ENCODE data around the gene PKIG.

The PKIG gene

DNA sequence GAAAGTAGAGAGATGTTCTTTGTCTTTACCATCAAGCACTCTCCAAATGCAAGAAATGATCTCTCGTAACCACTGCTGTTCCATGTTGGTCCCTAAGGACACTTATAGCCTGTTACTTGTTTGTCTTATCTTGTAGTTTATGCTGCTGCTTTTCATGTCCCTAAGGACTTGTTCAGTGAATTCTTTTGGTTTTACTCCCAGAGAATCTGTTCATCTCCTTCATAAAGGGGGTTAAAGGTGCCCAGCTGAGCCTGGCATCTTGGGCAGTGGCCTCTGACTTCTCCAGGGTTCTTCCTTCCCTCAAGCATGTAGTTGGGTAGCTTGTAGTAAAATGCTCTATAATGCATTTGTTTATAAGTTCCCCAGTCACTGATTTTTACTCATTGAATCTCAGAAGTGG, 864 bp upstream of the PKIG start:
- Histone ChIP-seq H3K27ac (ENCODE audit: low read depth, low read length) (peak overlapping the region; percentile 97), H3K36me3 (ENCODE audit: low read length) (no peaks in the 10 kb centered on the region), H3K4me2 (ENCODE audit: low read depth, low read length, poor library complexity, severe bottlenecking) (peak overlapping the region; percentile 74), H3K9me3 (ENCODE audit: insufficient read depth, low read length) (no peaks in the 10 kb centered on the region), H3K9me2 (replicated peaks; ENCODE audit: insufficient read depth, low read length) (no peaks in the 10 kb centered on the region), H3K79me2 (ENCODE audit: insufficient read depth, low read length) (peaks cover 23% of the 10 kb centered on the region; the same call in 1 of the 2 replicates), H3K27me3 (ENCODE audit: low read length) (no peaks in the 10 kb centered on the region), H4K20me1 (ENCODE audit: low read depth, low read length) (no peaks in the 10 kb centered on the region), H2AFZ (ENCODE audit: low read depth, low read length, severe bottlenecking) (no peak overlapping the region), H3F3A (ENCODE audit: insufficient read depth) (peaks cover 56% of the 10 kb centered on the region), H3K9ac (ENCODE audit: low read length) (peak overlapping the region; percentile 57; the same call in 1 of the 2 replicates), H3K4me3 (ENCODE audit: insufficient read depth, low read length, poor library complexity, severe bottlenecking) (no peak overlapping the region)
- TF ChIP-seq EZH2phosphoT487 (conservative IDR thresholded peaks at IDR 0.05; ENCODE audit: low read length) (no peak), CTCF (IDR thresholded peaks at IDR 0.05; ENCODE audit: insufficient read depth, low read length, poor library complexity, severe bottlenecking) (no peak)

GRCh38 chr20:44583157-44583556, 778 bp downstream of the PKIG start:
- Histone ChIP-seq H4K20me1 (ENCODE audit: low read depth, low read length) (no peaks in the 10 kb centered on the region), H3K36me3 (ENCODE audit: low read length) (no peaks in the 10 kb centered on the region), H3K9me3 (ENCODE audit: insufficient read depth, low read length) (no peaks in the 10 kb centered on the region), H3K27me3 (ENCODE audit: low read length) (no peaks in the 10 kb centered on the region), H2AFZ (ENCODE audit: low read depth, low read length, severe bottlenecking) (no peak overlapping the region), H3K4me3 (ENCODE audit: insufficient read depth, low read length, poor library complexity, severe bottlenecking) (peak overlapping the region; percentile 52), H3F3A (ENCODE audit: insufficient read depth) (peaks cover 66% of the 10 kb centered on the region), H3K9ac (ENCODE audit: low read length) (peak overlapping the region; percentile 57), H3K9me2 (replicated peaks; ENCODE audit: insufficient read depth, low read length) (no peaks in the 10 kb centered on the region), H3K79me2 (ENCODE audit: insufficient read depth, low read length) (peaks cover 26% of the 10 kb centered on the region; the same call in 1 of the 2 replicates), H3K27ac (ENCODE audit: low read depth, low read length) (peak overlapping the region; percentile 97), H3K4me2 (ENCODE audit: low read depth, low read length, poor library complexity, severe bottlenecking) (peak overlapping the region; percentile 74)
- TF ChIP-seq CTCF (IDR thresholded peaks at IDR 0.05; ENCODE audit: insufficient read depth, low read length, poor library complexity, severe bottlenecking) (no peak), EZH2phosphoT487 (conservative IDR thresholded peaks at IDR 0.05; ENCODE audit: low read length) (no peak)

GRCh38 chr20:44584162-44584561, 1.8 kb downstream of the PKIG start:
- H3K27me3 ChIP-seq (ENCODE audit: low read length) = no peaks in the 10 kb centered on the region
- peaks cover 64% of the 10 kb centered on the region for H3F3A ChIP-seq (ENCODE audit: insufficient read depth)
- H3K9ac ChIP-seq (ENCODE audit: low read length) = peak overlapping the region; percentile 57
- H3K27ac ChIP-seq (ENCODE audit: low read depth, low read length) = peak overlapping the region; percentile 97
- no peaks in the 10 kb centered on the region for H3K9me3 ChIP-seq (ENCODE audit: insufficient read depth, low read length)
- H4K20me1 ChIP-seq (ENCODE audit: low read depth, low read length) = no peaks in the 10 kb centered on the region
- TF ChIP-seq CTCF (IDR thresholded peaks at IDR 0.05; ENCODE audit: insufficient read depth, low read length, poor library complexity, severe bottlenecking) = no peak
- TF ChIP-seq EZH2phosphoT487 (conservative IDR thresholded peaks at IDR 0.05; ENCODE audit: low read length) = no peak
- peaks cover 3% of the 10 kb centered on the region for H3K36me3 ChIP-seq (ENCODE audit: low read length)
- no peaks in the 10 kb centered on the region for H3K9me2 ChIP-seq (replicated peaks; ENCODE audit: insufficient read depth, low read length)
- peak overlapping the region; percentile 74 for H3K4me2 ChIP-seq (ENCODE audit: low read depth, low read length, poor library complexity, severe bottlenecking)
- H3K4me3 ChIP-seq (ENCODE audit: insufficient read depth, low read length, poor library complexity, severe bottlenecking) = peak overlapping the region; percentile 52
- peaks cover 34% of the 10 kb centered on the region; the same call in 1 of the 2 replicates for H3K79me2 ChIP-seq (ENCODE audit: insufficient read depth, low read length)
- no peak overlapping the region for H2AFZ ChIP-seq (ENCODE audit: low read depth, low read length, severe bottlenecking)
